Astrocyte (in vitro differentiated cells and primary cell): ENCODE measurements around the gene MBNL1.

Experiments used
- CTCF ChIP-seq: IDR thresholded peaks from 2 replicates; pipeline ENCODE4 v1.5.1; 2011; ENCODE audit warnings: low read depth, mild to moderate bottlenecking, inconsistent platforms, low read length, moderate library complexity; ENCODE audit not compliant: insufficient read depth
- EZH2 ChIP-seq: IDR thresholded peaks from 2 replicates; pipeline ENCODE4 v1.6.1; 2012; ENCODE audit warnings: mild to moderate bottlenecking, low read length, inconsistent platforms; ENCODE audit not compliant: insufficient read depth

- TF ChIP-seq CTCF (no peak), EZH2 (no peak)
Measured at GRCh38 chr3:152254041-152254440, 14.7 kb upstream of the MBNL1 start.
